Measurements from ENCODE around the gene CD3G.
"Not testable (repeated sequence)": the region's sequence is repeated elsewhere in the genome, so short reads cannot be mapped to it uniquely, and the experiment has no call there.

DNA sequence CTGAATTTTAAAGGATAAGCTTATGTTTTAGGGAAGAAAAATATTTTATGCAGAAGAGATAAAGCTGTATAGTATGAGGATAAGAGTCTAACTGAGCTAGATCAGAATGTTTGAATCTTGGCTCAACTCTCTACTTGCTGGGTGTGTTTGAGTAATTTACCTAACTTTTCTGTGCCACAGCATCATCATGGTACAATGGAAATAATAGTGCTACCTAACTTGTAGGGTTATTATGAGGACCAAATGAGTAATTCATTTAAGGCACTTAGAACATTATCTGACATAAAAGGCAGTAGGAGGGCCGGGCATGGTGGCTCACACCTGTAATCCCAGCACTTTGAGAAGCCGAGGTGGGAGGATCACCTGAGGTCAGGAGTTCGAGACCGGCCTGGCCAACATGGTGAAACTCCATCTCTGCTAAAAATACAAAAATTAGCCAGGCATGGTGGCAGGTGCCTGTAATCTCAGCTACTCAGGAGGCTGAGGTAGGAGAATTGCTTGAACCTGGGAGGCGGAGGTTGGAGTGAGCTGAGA, 35.1 kb upstream of the CD3G start:
- TF ChIP-seq, protein P1, sequence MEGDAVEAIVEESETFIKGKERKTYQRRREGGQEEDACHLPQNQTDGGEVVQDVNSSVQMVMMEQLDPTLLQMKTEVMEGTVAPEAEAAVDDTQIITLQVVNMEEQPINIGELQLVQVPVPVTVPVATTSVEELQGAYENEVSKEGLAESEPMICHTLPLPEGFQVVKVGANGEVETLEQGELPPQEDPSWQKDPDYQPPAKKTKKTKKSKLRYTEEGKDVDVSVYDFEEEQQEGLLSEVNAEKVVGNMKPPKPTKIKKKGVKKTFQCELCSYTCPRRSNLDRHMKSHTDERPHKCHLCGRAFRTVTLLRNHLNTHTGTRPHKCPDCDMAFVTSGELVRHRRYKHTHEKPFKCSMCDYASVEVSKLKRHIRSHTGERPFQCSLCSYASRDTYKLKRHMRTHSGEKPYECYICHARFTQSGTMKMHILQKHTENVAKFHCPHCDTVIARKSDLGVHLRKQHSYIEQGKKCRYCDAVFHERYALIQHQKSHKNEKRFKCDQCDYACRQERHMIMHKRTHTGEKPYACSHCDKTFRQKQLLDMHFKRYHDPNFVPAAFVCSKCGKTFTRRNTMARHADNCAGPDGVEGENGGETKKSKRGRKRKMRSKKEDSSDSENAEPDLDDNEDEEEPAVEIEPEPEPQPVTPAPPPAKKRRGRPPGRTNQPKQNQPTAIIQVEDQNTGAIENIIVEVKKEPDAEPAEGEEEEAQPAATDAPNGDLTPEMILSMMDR (IDR thresholded peaks at IDR 0.05), result not testable (repeated sequence)
- not testable (repeated sequence) for TF ChIP-seq POLR2A (IDR thresholded peaks at IDR 0.05)
